Ramos (cell line): ENCODE results near the gene CES3.

Experiments used
- in situ Hi-C: fragments of 300-500 bp; cut with MboI; formaldehyde crosslinking; loops from one replicate; pipeline ENCODE4 v1.14.3; 2022; ENCODE audit warnings: low sequenced_read_pairs; ENCODE audit not compliant: unreplicated experiment

Gene CES3

GRCh38 chr16:66961065-66961744 lies at the start of gene CES3:
Gene CES3 (plus strand): TSS chr16:66961266. CDS start chr16:66961308, 42 bp downstream.
- in situ Hi-C loops = loop anchor here (25.0 kb wide), 1 partner anchor 451 kb away; the partner anchor contains the start of gene ZDHHC1

GRCh38 chr16:66911801-66912200 lies 49.3 kb upstream of the CES3 start:
- in situ Hi-C loops = no loop called here

- in situ Hi-C loops = no loop called here
Observed at GRCh38 chr16:66913081-66913480, 48.0 kb upstream of the CES3 start.

- in situ Hi-C loops = no loop called here
Observed at GRCh38 chr16:66913711-66914110, 47.4 kb upstream of the CES3 start.

GRCh38 chr16:66914541-66914940 lies 46.5 kb upstream of the CES3 start:
- in situ Hi-C loops = no loop called here

- in situ Hi-C loops = no loop called here
Observed at GRCh38 chr16:66915041-66915440, 46.0 kb upstream of the CES3 start.

- in situ Hi-C loops = no loop called here
Observed at GRCh38 chr16:66916518-66916917, 44.5 kb upstream of the CES3 start.

GRCh38 chr16:66917741-66918140 lies 43.3 kb upstream of the CES3 start:
- in situ Hi-C loops = no loop called here

GRCh38 chr16:66918355-66918754 lies 42.7 kb upstream of the CES3 start:
- in situ Hi-C loops = no loop called here

GRCh38 chr16:66918803-66919568 lies 42.1 kb upstream of the CES3 start, which contains the start of gene CDH16:
Gene CDH16 (minus strand): TSS chr16:66918885. CDS start chr16:66918065, 820 bp downstream.
- in situ Hi-C loops = no loop called here

GRCh38 chr16:66919569-66920298 lies 41.3 kb upstream of the CES3 start:
- in situ Hi-C loops = no loop called here

GRCh38 chr16:66920299-66920590 lies 40.8 kb upstream of the CES3 start:
- in situ Hi-C loops = no loop called here

GRCh38 chr16:66920924-66921680 lies 40.0 kb upstream of the CES3 start:
- in situ Hi-C loops = no loop called here

- in situ Hi-C loops = no loop called here
Observed at GRCh38 chr16:66921729-66922450, 39.2 kb upstream of the CES3 start.

- in situ Hi-C loops = no loop called here
Observed at GRCh38 chr16:66923247-66923731, 37.8 kb upstream of the CES3 start.

- in situ Hi-C loops = no loop called here
Observed at GRCh38 chr16:66923866-66924265, 37.2 kb upstream of the CES3 start.

GRCh38 chr16:66924527-66925321 lies 36.3 kb upstream of the CES3 start:
- in situ Hi-C loops = no loop called here

GRCh38 chr16:66925322-66925840 lies 35.7 kb upstream of the CES3 start, which contains the start of gene RRAD:
Gene RRAD (minus strand): TSS chr16:66925535. CDS start chr16:66925179, 356 bp downstream.
- in situ Hi-C loops = no loop called here
